K562 (cell line): ENCODE data around the gene PRSS50. TPM values are rescaled to one million over a fixed set of nuclear protein-coding genes. Genes with fewer than 3 reads are reported as not detected.

ENCODE experiments used
- HDAC6 ChIP-seq: IDR thresholded peaks from 2 replicates; pipeline ENCODE4 v1.6.1; 2012; ENCODE audit warnings: low read depth, mild to moderate bottlenecking, control low read depth, inconsistent platforms, low read length, moderate library complexity
- MAFG ChIP-seq: fragments of 450-650 bp; conservative IDR thresholded peaks from 2 replicates; pipeline ENCODE4 v1.6.1; 2016; ENCODE audit warnings: missing genetic modification characterization, missing compliant biosample characterization
- MAFK ChIP-seq: IDR thresholded peaks from 2 replicates; pipeline ENCODE4 v1.6.1; 2011; ENCODE audit warnings: low read length, improper control_type of control experiment
- RNF2 ChIP-seq: sonication (generic); IDR thresholded peaks from 2 replicates; pipeline ENCODE4 v1.6.1; 2016
- SAFB ChIP-seq: fragments of 200-400 bp; formaldehyde crosslinking; IDR thresholded peaks from 2 replicates; pipeline ENCODE4 v1.6.1; 2017; ENCODE audit warnings: low read depth, low read length, borderline replicate concordance
- SIRT6 ChIP-seq: IDR thresholded peaks from one replicate; pipeline ENCODE4 v1.6.1; 2012; ENCODE audit warnings: low read depth, mild to moderate bottlenecking, control low read depth, inconsistent platforms, low read length, moderate library complexity
- ZNF407 ChIP-seq: fragments of 450-650 bp; IDR thresholded peaks from 2 replicates; pipeline ENCODE4 v1.6.1; 2016; ENCODE audit warnings: low read depth
- ZNF644 ChIP-seq: fragments of 200-800 bp; sonication (Bioruptor generic); IDR thresholded peaks from 2 replicates; pipeline ENCODE4 v1.6.1; 2016; ENCODE audit warnings: low read depth, missing genetic modification characterization, missing compliant biosample characterization
- polyA plus RNA-seq, 8 experiments: library from polyadenylated mRNA; depleted of rRNA in 4 of 8; stranded (reverse) in 5 of 8; unstranded in 3 of 8; fragments of >200 nt; fragmentation: Nextera tagmentation in 2 of 8; fragmentation: Illumina TruSeq in 1 of 8; extraction: Ambion mirVana in 2 of 8; extraction: Trizol in 1 of 8; gene quantifications; 2 replicates each; pipeline versions ENCODE4 v1.2.1 to v1.2.3, GENCODE V29; 2011 to 2014; ENCODE audit warnings: inconsistent platforms in 1 of 8, missing spikeins in 1 of 8
- total RNA-seq, 7 experiments: library from RNA; depleted of rRNA in 6 of 7; stranded (reverse); fragments of >200 nt in 6 of 7; fragmentation: Illumina TruSeq in 2 of 7; extraction: Trizol in 2 of 7; gene quantifications; 2 replicates each; pipeline versions ENCODE4 v1.2.1 to v1.2.3, GENCODE V29; 2011 to 2021; ENCODE audit warnings: low replicate concordance in 1 of 7

PRSS50 gene
- total and polyA plus RNA-seq, 9 of the 15 experiments (the other 6 are each of a cell fraction or from before 2014, with no cell fraction given): 0.01 TPM; not detected in 8

GRCh38 chr3:46731795-46732194 lies 14.1 kb upstream of the PRSS50 start (continued):
- TF ChIP-seq ZNF407 (no peak), SIRT6 (no peak), MAFG (tag) (no peak), HDAC6 (no peak), RNF2 (no peak), MAFK (no peak), SAFB (no peak), ZNF644 (tag) (no peak)
- TF ChIP-seq, all 486 proteins: peak for 0
